ENCODE measurements around the gene MYH9.

DNA sequence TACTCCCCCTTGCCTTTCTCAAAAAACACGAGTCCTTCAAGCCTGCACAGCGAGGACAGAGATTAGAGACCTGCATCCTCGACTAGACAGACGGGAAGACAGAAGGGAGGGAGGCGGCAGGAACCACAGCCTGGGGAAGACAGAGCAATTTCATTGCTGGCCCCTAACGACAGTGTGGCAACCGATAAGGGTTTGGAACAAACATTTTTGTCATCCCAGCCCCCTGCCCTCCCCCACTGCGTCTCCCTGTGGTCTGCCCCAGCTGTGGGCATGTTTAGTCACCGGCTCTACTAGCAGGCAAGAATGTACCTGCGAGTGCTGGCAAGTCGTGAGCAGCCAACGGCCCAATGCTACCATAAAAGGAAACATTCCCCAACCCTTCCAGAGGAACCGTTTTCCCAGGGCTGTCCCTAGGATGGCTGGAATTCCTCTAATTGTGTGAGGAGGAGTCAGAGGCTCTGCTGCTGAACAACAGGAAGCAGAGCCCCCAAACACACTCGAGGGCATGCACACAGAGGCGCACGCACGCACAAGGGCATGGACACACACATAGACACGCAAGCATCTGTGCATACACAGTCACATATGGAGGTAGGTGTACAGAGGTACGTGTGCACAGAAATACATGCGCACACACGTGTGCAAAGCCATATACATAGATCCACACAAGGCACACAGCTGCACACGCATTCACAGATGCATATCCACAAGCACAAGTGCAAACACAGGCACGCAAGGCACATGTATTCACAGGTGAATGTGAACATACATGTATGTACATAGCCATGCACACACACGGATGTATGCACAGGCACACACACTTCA, 58.3 kb downstream of the MYH9 start:
- TF ChIP-seq, protein P1, sequence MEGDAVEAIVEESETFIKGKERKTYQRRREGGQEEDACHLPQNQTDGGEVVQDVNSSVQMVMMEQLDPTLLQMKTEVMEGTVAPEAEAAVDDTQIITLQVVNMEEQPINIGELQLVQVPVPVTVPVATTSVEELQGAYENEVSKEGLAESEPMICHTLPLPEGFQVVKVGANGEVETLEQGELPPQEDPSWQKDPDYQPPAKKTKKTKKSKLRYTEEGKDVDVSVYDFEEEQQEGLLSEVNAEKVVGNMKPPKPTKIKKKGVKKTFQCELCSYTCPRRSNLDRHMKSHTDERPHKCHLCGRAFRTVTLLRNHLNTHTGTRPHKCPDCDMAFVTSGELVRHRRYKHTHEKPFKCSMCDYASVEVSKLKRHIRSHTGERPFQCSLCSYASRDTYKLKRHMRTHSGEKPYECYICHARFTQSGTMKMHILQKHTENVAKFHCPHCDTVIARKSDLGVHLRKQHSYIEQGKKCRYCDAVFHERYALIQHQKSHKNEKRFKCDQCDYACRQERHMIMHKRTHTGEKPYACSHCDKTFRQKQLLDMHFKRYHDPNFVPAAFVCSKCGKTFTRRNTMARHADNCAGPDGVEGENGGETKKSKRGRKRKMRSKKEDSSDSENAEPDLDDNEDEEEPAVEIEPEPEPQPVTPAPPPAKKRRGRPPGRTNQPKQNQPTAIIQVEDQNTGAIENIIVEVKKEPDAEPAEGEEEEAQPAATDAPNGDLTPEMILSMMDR (IDR thresholded peaks at IDR 0.05; ENCODE audit: low read depth, low read length, poor library complexity, severe bottlenecking): no peak
- no peak for TF ChIP-seq EZH2phosphoT487 (IDR thresholded peaks at IDR 0.05; ENCODE audit: borderline replicate concordance, low read length)

All from DOHH2 (cell line).